Umbilical cord (tissue), 2 donors: ENCODE data around the gene TAF6. TPM values are rescaled to one million over a fixed set of nuclear protein-coding genes. Genes with fewer than 3 reads are reported as not detected.
"Not testable (repeated sequence)": the region's sequence is repeated elsewhere in the genome, so short reads cannot be mapped to it uniquely, and the experiment has no call there.

Source experiments
- DNase-seq: peaks from one replicate; pipeline ENCODE4 v3.0.0-alpha.2; 2015; ENCODE audit warnings: low spot score
- total RNA-seq: library from RNA; depleted of rRNA; stranded (reverse); fragments of >200 nt; gene quantifications from one replicate; pipeline ENCODE4 v1.2.3, GENCODE V29; 2014; ENCODE audit warnings: low replicate concordance; ENCODE audit not compliant: insufficient read depth

Gene TAF6
- total RNA-seq, 1 donor from 2014 or later = 22.1 TPM

GRCh38 chr7:100152937-100153666, 33.9 kb upstream of the TAF6 start:
- DNase-seq = no peak

- no peak for DNase-seq
These were observed 33.2 kb upstream of the TAF6 start for GRCh38 chr7:100152404-100152803.

DNA sequence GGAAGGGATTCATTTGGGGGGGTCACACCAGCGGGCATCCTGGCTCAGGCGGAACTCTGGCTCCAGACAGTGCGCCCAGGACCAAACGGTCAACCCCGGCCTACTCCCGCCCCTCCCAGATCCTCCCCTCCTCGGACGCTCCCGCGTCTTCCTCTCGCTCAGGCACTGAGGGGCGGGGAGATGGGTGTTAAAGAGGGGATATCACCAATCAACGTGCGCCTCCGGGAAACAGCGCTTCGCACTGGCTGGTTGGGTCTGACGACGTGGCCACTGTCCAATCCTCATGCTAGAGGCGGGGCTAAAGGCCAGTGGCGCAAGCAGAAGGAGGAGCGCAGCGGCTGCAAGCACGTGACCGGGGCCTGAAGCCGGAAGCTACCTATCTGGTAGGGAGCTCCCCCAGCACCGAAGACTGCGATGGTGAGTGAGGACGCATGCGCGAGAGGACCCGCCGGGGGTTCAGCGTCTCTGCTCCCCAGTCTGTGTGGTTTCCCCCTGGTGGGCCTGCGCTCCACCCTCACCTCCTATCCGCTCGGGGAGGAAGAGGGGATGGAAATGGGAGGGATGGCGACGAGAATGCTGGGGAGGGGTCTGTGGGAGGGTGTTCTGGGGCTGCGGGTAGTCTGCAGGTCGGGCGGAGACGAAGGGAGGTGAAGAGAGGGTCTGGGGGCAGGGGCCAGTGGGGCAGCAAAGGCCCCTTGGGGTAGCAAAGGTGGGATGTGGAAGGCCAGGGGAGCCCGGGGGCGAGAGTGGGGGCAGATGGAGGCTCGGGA, 29.6 kb upstream of the TAF6 start, which contains the start of gene LAMTOR4:
Gene LAMTOR4, plus strand, starts transcription at position 360 of the 770 bp plus-strand sequence. Its CDS starts 55 bp downstream, at position 415.
- DNase-seq = peak; percentile 100

DNA sequence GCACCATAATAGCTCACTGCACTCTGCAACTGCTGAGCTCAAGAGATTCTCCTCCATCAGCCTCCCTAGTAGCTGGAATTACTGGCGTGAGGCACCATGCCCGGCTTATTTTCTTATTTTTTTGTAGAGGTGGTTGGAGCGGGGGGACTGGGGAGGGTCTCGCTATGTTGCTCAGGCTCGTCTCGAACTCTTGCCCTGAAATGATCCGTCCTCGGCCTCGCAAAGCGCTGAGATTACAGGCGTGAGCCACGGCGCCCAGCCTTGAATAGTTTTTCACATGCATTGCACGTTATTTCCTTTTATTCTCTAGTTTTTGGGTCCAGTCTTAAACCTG, 29.0 kb upstream of the TAF6 start:
- DNase-seq = no peak

DNA sequence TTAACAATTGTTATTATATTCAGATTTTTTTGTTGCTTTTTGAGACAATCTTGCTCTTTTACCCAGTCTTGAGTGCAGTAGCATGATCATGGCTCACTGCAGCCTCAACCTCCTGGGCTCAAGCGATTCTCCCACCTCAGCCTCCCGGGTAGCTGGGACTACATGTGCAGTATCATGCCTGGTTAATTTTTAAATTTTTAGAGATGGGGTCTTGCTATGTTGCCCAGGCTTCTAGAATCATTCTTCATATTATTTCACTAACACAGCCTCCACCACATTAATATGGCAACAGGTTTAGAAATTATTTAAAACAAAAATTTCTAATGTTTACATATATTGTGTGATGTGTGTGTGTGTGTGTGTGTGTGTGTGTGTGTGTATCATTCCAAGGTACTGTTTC, 28.1 kb upstream of the TAF6 start:
- DNase-seq = no peak

GRCh38 chr7:100146350-100146749, 27.2 kb upstream of the TAF6 start:
- DNase-seq = not testable (repeated sequence)

- no peak for DNase-seq
These were observed 23.3 kb upstream of the TAF6 start for GRCh38 chr7:100142461-100142860.

- no peak for DNase-seq
These were observed 22.4 kb upstream of the TAF6 start for GRCh38 chr7:100141555-100141949.

GRCh38 chr7:100137851-100138760, 18.9 kb upstream of the TAF6 start:
- no peak for DNase-seq

DNA sequence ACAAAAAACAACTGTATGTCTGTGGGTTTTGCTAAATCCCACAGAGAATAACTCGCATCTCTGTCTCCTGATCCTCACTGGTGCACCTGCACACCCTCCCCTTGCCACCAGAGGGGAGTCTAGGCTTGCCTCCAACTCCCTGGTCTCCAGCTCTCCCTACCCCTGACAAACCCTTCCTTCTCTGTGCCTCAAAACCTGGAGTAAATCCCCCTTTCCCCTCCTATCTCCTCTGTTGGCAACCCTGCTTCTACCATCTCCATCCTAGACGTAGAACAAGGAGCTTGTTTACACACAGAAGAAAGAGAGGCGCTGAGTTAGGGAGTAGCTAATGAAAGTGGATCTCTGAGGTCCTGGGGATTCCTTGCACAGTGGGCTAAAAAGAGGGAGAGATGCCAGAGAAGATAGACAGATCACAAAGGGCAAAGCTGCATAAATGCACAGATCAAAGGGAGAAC, 13.6 kb upstream of the TAF6 start:
- peak; percentile 75 for DNase-seq

- no peak for DNase-seq
These were observed 13.0 kb upstream of the TAF6 start for GRCh38 chr7:100132126-100132525.

DNA sequence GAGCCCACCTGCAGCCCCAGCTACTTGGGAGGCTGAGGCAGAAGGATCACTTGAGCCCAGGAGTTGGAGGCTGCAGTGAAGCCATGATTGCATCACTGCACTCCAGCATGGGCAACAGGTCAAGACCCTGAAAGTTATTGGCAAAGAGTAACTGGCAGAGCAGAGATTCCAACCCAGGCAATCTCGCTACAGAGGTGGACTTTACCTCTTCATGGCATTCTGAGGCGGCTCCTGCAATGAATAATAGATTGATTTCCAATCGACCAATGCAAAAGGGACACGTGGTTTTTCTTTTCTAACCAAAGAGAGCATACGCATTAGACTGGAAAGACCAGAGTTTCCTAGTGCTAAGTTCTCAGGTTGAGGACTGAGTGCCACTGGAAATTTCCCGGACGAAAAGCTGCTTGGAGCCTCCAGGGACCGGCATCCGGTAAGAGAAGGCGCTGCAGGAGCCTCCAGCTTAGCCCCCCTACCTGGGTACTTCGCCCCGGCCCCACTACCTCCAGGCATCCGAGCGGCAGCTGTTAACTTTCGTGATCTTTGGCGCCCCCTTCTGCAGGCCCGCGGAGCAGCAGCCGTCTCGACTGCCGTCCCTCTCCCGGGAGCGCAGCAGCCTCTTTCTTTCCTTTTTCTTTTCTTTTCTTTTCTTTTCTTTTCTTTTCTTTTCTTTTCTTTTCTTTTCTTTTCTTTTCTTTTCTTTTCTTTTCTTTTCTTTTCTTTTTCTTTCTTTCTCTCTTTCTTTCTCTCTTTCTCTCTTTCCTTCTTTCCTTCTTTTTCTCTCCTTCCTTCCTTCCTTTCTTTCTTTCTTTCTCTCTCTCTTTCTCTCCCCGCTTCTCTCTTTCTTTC, 11.7 kb upstream of the TAF6 start:
- peak; percentile 64 for DNase-seq

GRCh38 chr7:100130220-100130607, 11.1 kb upstream of the TAF6 start:
- DNase-seq = not testable (repeated sequence)

- no peak for DNase-seq
These were observed 9.4 kb upstream of the TAF6 start for GRCh38 chr7:100128637-100128963.

DNA sequence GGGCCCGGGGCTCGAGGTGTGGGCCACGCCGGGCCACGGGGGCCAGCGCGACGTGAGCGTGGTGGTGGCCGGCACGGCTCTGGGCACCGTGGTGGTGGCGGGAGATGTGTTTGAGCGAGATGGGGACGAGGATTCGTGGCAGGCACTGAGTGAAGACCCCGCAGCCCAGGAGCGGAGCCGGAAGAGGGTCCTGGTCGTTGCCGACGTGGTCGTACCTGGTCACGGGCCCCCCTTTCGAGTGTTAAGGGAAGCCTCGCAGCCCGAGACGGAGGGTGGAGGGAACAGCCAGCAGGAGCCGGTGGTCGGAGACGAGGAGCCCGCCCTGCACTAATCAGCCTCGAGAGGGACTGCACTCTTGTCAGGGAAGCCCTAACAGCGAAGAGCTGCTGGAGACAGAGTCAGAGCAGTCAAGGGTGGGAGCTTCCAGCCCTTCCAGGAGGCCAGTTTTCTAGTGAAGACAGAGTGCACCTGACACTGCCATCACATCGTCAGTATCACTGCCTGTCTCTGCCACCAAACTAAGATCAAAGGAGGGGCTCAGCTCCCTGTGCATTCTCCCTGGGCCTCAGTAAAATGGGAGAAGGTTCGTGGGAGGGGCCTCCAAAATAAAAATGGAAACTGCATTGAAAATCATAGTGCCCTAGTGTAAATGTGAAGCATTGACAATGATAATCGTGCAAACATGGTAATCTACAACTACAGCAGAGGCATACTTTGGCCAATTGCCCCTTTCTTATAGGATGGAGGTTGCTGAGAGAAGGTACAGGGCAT, 8.9 kb upstream of the TAF6 start:
- peak; percentile 41 for DNase-seq

DNA sequence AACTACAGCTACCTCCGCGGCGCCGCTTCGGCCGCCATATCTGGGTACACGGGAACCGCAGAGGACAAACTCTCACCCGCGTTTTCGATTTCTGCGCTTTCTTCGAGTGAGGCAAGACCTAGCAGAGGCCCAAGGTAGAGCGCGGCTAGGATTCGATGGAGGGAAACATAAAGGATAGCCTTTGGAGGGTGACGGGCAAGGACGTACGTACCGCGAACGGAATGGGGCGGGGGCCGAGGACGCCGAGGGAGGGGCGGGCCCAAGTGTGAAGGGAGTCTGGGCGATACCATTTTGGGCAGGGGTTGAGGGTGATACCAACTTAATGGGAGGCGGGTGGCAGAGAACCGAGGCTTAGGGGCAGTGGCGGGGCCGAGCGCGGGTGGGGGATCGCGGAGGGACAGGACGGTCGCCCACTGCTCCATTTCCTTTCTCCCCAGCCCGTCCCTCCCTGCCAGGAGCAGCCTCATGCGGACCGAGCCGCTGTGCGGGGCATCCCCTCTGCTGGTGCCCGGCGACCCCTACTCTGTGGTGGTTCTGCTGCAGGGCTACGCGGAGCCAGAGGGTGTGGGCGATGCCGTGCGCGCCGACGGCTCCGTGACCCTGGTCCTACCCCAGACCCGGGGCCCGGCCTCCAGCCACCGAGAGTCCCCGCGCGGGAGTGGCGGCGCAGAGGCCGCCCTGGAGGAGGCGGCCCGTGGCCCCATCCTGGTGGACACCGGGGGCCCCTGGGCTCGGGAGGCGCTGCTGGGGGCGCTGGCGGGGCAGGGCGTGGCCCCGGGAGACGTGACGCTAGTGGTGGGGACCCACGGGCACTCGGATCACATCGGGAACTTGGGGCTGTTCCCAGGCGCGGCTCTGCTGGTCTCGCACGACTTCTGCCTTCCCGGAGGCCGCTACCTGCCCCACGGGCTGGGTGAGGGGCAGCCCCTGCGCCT, 8.0 kb upstream of the TAF6 start, which contains the start of gene MBLAC1:
Gene MBLAC1, plus strand, starts transcription at position 37 of the 935 bp plus-strand sequence. Its CDS starts 429 bp downstream, at position 466.
- DNase-seq = peak; percentile 96

DNA sequence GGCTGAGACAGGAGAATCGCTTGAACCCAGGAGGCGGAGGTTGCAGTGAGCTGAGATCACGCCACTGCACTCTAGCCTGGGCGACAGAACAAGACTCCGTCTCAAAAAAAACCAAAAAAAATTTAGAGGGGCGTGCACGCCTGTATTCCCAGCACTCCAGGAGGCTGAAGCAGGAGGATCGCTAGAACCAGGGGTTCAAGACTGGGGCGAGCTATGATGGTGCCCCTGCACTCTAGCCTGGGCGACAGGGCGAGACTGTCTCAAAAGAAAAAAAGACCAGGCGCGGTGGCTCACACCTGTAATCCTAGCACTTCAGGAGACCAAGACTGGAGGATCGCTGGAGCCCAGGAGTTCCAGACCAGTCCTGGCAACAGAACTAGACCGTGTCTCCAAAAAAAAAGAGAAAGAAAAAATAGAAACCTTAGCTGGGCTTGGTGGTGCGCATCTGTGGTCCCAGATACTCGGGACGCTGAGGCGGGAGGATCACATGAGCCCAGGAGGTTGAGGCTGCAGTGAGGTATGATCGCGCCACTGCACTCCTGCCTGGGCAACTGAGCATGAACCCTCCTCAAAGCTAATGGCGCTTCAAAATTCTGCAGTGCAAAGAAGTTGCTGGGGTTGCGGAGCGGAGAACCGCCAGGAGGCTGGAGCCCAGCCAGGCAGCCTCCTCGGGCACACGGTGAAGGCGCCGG, 7.2 kb upstream of the TAF6 start:
- no peak for DNase-seq
